Osteoblast (primary cell): Measurements from ENCODE around the gene PRPF18. TPM values are rescaled to one million over a fixed set of nuclear protein-coding genes. Genes with fewer than 3 reads are reported as not detected.

ENCODE experiments used
- DNase-seq: peaks from one replicate; pipeline ENCODE4 v3.0.0; 2011; ENCODE audit warnings: low spot score, mixed read lengths; ENCODE audit not compliant: insufficient read length; ENCODE audit errors: missing footprints
- H2AFZ ChIP-seq: 2 replicates; pipeline ENCODE4 v1.6.0; 2011; ENCODE audit warnings: mild to moderate bottlenecking, low read length
- H3K27ac ChIP-seq: 2 replicates; pipeline ENCODE4 v1.5.1; 2011; ENCODE audit warnings: mild to moderate bottlenecking, low read depth, low read length, moderate library complexity
- H3K27me3 ChIP-seq: 2 replicates; pipeline ENCODE4 v1.6.0; 2012; ENCODE audit warnings: mild to moderate bottlenecking, control low read depth, inconsistent platforms, low read length, moderate library complexity; ENCODE audit not compliant: insufficient read depth
- H3K36me3 ChIP-seq: 2 replicates; pipeline ENCODE4 v1.5.1; 2011; ENCODE audit warnings: mild to moderate bottlenecking, low read length, control low read depth, moderate library complexity; ENCODE audit not compliant: insufficient read depth
- H3K4me1 ChIP-seq: 2 replicates; pipeline ENCODE4 v1.5.1; 2011; ENCODE audit warnings: mild to moderate bottlenecking, low read length, control low read depth, moderate library complexity; ENCODE audit not compliant: insufficient read depth
- H3K4me2 ChIP-seq: 2 replicates; pipeline ENCODE4 v1.6.0; 2011; ENCODE audit warnings: mild to moderate bottlenecking, low read length; ENCODE audit not compliant: insufficient read depth
- H3K4me3 ChIP-seq: fragments of 200-600 bp; sonication (generic); 3 replicates; pipeline ENCODE4 v1.5.1; 2012; ENCODE audit warnings: mild to moderate bottlenecking, low read length, inconsistent platforms; ENCODE audit not compliant: insufficient read depth
- H3K79me2 ChIP-seq: 2 replicates; pipeline ENCODE4 v1.6.0; 2012; ENCODE audit warnings: mild to moderate bottlenecking, low read length, control low read depth, inconsistent platforms; ENCODE audit not compliant: insufficient read depth
- H3K9me3 ChIP-seq: 2 replicates; pipeline ENCODE4 v1.5.1; 2011; ENCODE audit warnings: low read depth, low read length, control low read depth
- H4K20me1 ChIP-seq: 2 replicates; pipeline ENCODE4 v1.6.0; 2012; ENCODE audit warnings: mild to moderate bottlenecking, low read length, control low read depth; ENCODE audit not compliant: insufficient read depth
- total RNA-seq: library from RNA; depleted of rRNA; stranded (reverse); fragments of >200 nt; gene quantifications from 2 replicates; pipeline ENCODE4 v1.2.3, GENCODE V29; 2012
- TF ChIP-seq, protein P1 (sequence below): IDR thresholded peaks from 2 replicates; pipeline ENCODE4 v1.5.1; 2011; ENCODE audit warnings: mild to moderate bottlenecking, low read depth, low read length, moderate library complexity; ENCODE audit errors: extremely low read depth

PRPF18 gene
- total RNA-seq, 1 donor: 39.8 TPM

DNA sequence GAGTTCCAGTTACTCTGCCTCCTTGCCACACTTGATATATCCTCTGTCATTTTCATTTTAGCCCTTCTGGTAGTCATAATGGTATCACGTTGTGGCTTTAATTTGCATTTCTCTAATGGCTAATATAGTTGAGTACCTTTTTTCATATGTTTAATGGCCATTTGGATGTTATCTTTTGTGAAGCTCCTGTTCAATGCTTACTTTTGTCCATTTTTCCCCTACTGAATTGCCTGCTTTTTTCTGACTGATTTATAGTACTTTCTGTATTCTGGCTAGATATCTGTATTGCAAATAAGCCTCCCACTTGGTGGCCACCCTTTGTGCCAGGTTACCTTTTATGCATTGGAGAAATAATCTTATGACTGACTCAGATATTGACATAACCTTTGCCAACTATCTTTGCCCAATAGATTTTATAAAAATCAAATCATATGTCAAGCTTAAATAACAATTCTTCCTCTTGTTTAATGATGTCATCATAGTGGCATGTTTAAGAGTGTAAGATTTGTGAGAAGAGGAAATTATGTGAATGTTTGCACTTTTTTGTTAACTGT lies 50.6 kb downstream of the PRPF18 start:
- H2AFZ ChIP-seq: no peak overlapping the region
- TF ChIP-seq, protein P1, sequence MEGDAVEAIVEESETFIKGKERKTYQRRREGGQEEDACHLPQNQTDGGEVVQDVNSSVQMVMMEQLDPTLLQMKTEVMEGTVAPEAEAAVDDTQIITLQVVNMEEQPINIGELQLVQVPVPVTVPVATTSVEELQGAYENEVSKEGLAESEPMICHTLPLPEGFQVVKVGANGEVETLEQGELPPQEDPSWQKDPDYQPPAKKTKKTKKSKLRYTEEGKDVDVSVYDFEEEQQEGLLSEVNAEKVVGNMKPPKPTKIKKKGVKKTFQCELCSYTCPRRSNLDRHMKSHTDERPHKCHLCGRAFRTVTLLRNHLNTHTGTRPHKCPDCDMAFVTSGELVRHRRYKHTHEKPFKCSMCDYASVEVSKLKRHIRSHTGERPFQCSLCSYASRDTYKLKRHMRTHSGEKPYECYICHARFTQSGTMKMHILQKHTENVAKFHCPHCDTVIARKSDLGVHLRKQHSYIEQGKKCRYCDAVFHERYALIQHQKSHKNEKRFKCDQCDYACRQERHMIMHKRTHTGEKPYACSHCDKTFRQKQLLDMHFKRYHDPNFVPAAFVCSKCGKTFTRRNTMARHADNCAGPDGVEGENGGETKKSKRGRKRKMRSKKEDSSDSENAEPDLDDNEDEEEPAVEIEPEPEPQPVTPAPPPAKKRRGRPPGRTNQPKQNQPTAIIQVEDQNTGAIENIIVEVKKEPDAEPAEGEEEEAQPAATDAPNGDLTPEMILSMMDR: no peak
- DNase-seq: no peak
- H3K27ac ChIP-seq: peak overlapping the region; percentile 25
- H3K4me1 ChIP-seq: peaks cover 26% of the 10 kb centered on the region
- no peak overlapping the region for H3K4me2 ChIP-seq
- H3K79me2 ChIP-seq: no peaks in the 10 kb centered on the region
- H4K20me1 ChIP-seq: peaks cover 4% of the 10 kb centered on the region
- no peak overlapping the region for H3K4me3 ChIP-seq
- H3K9me3 ChIP-seq: no peaks in the 10 kb centered on the region
- no peaks in the 10 kb centered on the region for H3K27me3 ChIP-seq
- H3K36me3 ChIP-seq: peaks cover 9% of the 10 kb centered on the region

DNA sequence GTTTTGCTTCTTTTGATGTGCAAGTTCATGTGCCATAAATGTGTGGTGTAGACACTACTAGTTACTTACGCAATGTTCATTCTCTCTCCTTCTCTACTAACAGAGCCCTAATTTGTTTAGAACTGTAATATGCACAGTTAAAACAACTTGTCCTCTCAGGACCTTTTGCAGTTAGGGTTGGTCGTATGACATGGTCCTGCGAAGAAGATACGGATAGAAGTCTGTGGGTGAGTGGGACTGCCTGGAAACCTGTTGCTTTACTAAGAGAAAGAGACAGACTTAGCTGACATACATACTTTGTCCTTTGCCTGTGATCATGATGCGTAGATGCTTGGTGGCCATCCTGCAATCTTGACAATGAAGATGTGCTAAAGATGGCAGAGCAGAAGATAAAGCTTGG lies 51.1 kb downstream of the PRPF18 start:
- TF ChIP-seq, protein P1: no peak
- Histone ChIP-seq H3K27ac (peak overlapping the region; percentile 29), H2AFZ (no peak overlapping the region), H3K9me3 (no peaks in the 10 kb centered on the region), H3K4me2 (no peak overlapping the region), H3K36me3 (peaks cover 12% of the 10 kb centered on the region), H3K4me1 (peaks cover 25% of the 10 kb centered on the region), H3K79me2 (no peaks in the 10 kb centered on the region), H3K27me3 (no peaks in the 10 kb centered on the region), H3K4me3 (no peak overlapping the region), H4K20me1 (peaks cover 4% of the 10 kb centered on the region)
- DNase-seq: no peak

DNA sequence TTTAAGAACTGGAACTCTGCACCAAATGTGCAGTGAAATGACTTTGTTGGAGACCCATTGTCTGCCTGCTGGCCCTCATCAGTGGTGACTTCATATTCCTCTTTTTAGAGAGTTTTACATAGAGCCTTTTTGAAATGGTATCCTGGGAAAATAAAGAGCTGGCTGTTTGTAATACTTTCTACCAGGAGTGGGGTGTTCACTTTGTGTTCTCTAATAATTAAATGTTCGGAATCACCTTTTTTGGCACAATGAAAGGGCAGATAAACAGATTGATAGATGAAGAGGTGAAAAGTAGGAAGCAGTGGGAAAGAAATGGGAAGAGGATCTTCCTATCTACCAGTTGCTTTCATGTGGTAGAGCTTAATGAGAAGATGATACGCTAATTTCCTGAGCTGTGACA lies 55.5 kb downstream of the PRPF18 start:
- Histone ChIP-seq H3K27me3 (no peaks in the 10 kb centered on the region), H3K4me3 (no peak overlapping the region), H3K4me2 (no peak overlapping the region), H3K79me2 (no peaks in the 10 kb centered on the region), H3K36me3 (peaks cover 40% of the 10 kb centered on the region), H3K9me3 (no peaks in the 10 kb centered on the region), H3K4me1 (peaks cover 8% of the 10 kb centered on the region), H4K20me1 (peaks cover 3% of the 10 kb centered on the region), H3K27ac (no peak overlapping the region), H2AFZ (no peak overlapping the region)
- TF ChIP-seq, protein P1: no peak
- DNase-seq: no peak

DNA sequence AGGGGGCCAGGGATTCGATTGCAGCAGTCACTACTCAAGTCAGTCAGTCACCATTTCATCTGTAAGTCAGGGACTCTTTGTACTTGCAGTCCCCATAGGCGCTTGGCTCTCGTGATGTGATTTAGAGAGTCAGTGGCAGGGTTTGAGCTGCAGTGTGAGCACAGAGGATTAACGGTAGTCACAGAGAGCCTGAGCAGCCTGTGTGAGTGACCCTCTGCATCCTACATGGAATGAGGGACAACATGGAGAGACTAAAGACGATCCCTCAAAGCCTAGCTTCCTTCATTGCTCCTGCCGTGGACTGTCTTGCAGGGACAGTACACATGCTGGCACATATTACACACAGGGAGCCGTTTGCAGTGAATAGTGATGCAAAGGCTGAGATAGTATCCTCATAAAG lies 56.3 kb downstream of the PRPF18 start:
- no peak overlapping the region for H3K27ac ChIP-seq
- H3K4me2 ChIP-seq: no peak overlapping the region
- H3K9me3 ChIP-seq: no peaks in the 10 kb centered on the region
- no peaks in the 10 kb centered on the region for H3K79me2 ChIP-seq
- H3K4me1 ChIP-seq: peaks cover 1% of the 10 kb centered on the region
- H3K27me3 ChIP-seq: no peaks in the 10 kb centered on the region
- peaks cover 48% of the 10 kb centered on the region for H3K36me3 ChIP-seq
- TF ChIP-seq, protein P1: no peak
- no peak overlapping the region for H3K4me3 ChIP-seq
- H4K20me1 ChIP-seq: no peaks in the 10 kb centered on the region
- DNase-seq: no peak
- no peak overlapping the region for H2AFZ ChIP-seq
